Liver (tissue), 9 donors: ENCODE measurements around the gene HIGD2B. TPM values are rescaled to one million over a fixed set of nuclear protein-coding genes. Genes with fewer than 3 reads are reported as not detected.
A peak's percentile ranks its signal among the peaks of the same experiment; 100 is the strongest.

Source experiments
- DNase-seq: peaks from one replicate; pipeline ENCODE4 v3.0.0-alpha.2; 2017; ENCODE audit warnings: low spot score
- H3K27ac ChIP-seq, 2 donors: one replicate each; pipeline ENCODE4 v1.7.0; 2013; ENCODE audit warnings: inconsistent platforms in 2 of 2, low read length in 2 of 2, control low read depth in 1 of 2, low read depth in 1 of 2, mild to moderate bottlenecking in 1 of 2
- H3K27me3 ChIP-seq, 4 donors: one replicate each; pipeline versions ENCODE4 v1.6.1 to v1.7.0; 2013; ENCODE audit warnings: low read length in 3 of 4, inconsistent platforms in 1 of 4, mild to moderate bottlenecking in 1 of 4, moderate library complexity in 1 of 4; ENCODE audit not compliant: control insufficient read depth in 4 of 4, insufficient read depth in 4 of 4
- H3K36me3 ChIP-seq, 4 donors: one replicate each; pipeline versions ENCODE4 v1.6.1 to v1.7.0; 2013; ENCODE audit warnings: low read length in 3 of 4, mild to moderate bottlenecking in 3 of 4, low read depth in 1 of 4, moderate library complexity in 1 of 4; ENCODE audit not compliant: control insufficient read depth in 4 of 4, insufficient read depth in 3 of 4
- H3K4me1 ChIP-seq, 4 donors: one replicate each; pipeline versions ENCODE4 v1.6.1 to v1.7.0; 2013; ENCODE audit warnings: low read length in 3 of 4, mild to moderate bottlenecking in 3 of 4, moderate library complexity in 1 of 4; ENCODE audit not compliant: control insufficient read depth in 4 of 4, insufficient read depth in 4 of 4
- H3K4me3 ChIP-seq, 3 donors: one replicate each; pipeline versions ENCODE4 v1.6.1 to v1.7.0; 2013; ENCODE audit warnings: low read length in 3 of 3, control low read depth in 1 of 3, low read depth in 1 of 3, mild to moderate bottlenecking in 1 of 3
- H3K9ac ChIP-seq, 2 donors: one replicate each; pipeline ENCODE4 v1.7.0; 2013; ENCODE audit warnings: low read length in 2 of 2, mild to moderate bottlenecking in 2 of 2, moderate library complexity in 2 of 2, control low read depth in 1 of 2, low read depth in 1 of 2
- H3K9me3 ChIP-seq, 4 donors: one replicate each; pipeline versions ENCODE4 v1.6.1 to v1.7.0; 2013; ENCODE audit warnings: low read length in 3 of 4; ENCODE audit not compliant: control insufficient read depth in 4 of 4
- EGR1 ChIP-seq, 2 donors: IDR thresholded peaks; 2 replicates each; pipeline ENCODE4 v1.6.1; 2016 to 2018; ENCODE audit warnings: antibody characterized with exemption in 2 of 2, low read depth in 2 of 2
- FOXA1 ChIP-seq: IDR thresholded peaks from 2 replicates; pipeline ENCODE4 v1.6.1; 2016; ENCODE audit warnings: antibody characterized with exemption
- FOXA2 ChIP-seq: IDR thresholded peaks from 2 replicates; pipeline ENCODE4 v1.6.1; 2016; ENCODE audit warnings: antibody characterized with exemption
- GABPA ChIP-seq, 2 donors: IDR thresholded peaks in 1 of 2; conservative IDR thresholded peaks in 1 of 2; 2 replicates each; pipeline ENCODE4 v1.6.1; 2016; ENCODE audit warnings: antibody characterized with exemption in 2 of 2, mild to moderate bottlenecking in 1 of 2, moderate library complexity in 1 of 2
- HNF4A ChIP-seq, 2 donors: conservative IDR thresholded peaks; 2 replicates each; pipeline ENCODE4 v1.6.1; 2016; ENCODE audit warnings: antibody characterized with exemption in 2 of 2, mild to moderate bottlenecking in 2 of 2
- HNF4G ChIP-seq: IDR thresholded peaks from 2 replicates; pipeline ENCODE4 v1.6.1; 2016; ENCODE audit warnings: antibody characterized with exemption
- JUND ChIP-seq, 2 donors: IDR thresholded peaks; 2 replicates each; pipeline ENCODE4 v1.6.1; 2016; ENCODE audit warnings: antibody characterized with exemption in 2 of 2
- NR2F2 ChIP-seq: IDR thresholded peaks from 2 replicates; pipeline ENCODE4 v1.6.1; 2016; ENCODE audit warnings: antibody characterized with exemption
- RAD21 ChIP-seq, 2 donors: IDR thresholded peaks; 2 replicates each; pipeline ENCODE4 v1.6.1; 2016; ENCODE audit warnings: antibody characterized with exemption in 2 of 2, mild to moderate bottlenecking in 2 of 2
- RXRA ChIP-seq, 2 donors: IDR thresholded peaks; 2 replicates each; pipeline ENCODE4 v1.6.1; 2017 to 2018; ENCODE audit warnings: antibody characterized with exemption in 2 of 2, mild to moderate bottlenecking in 1 of 2
- SP1 ChIP-seq: IDR thresholded peaks from 2 replicates; pipeline ENCODE4 v1.6.1; 2018; ENCODE audit warnings: antibody characterized with exemption, mild to moderate bottlenecking
- TAF1 ChIP-seq: conservative IDR thresholded peaks from 2 replicates; pipeline ENCODE4 v1.6.1; 2016; ENCODE audit warnings: antibody characterized with exemption, mild to moderate bottlenecking
- YY1 ChIP-seq: IDR thresholded peaks from 2 replicates; pipeline ENCODE4 v1.6.1; 2016; ENCODE audit warnings: antibody characterized with exemption, mild to moderate bottlenecking
- WGBS: extraction: QIAGEN DNeasy Blood & Tissue Kit; methylation state at CpG from one replicate; pipeline ENCODE4 v1.1.7; 2013; 5-methylcytosine and 5-hydroxymethylcytosine counted together
- polyA plus RNA-seq, 2 donors: library from polyadenylated mRNA; stranded (reverse) in 1 of 2; unstranded in 1 of 2; fragments of 200-250 nt in 1 of 2; fragments of >200 nt in 1 of 2; fragmentation: Nextera tagmentation in 1 of 2; extraction: Ambion mirVana in 1 of 2; gene quantifications; one replicate each; pipeline versions ENCODE4 v1.2.1 to v1.2.3, GENCODE V29; 2013 to 2015
- total RNA-seq, 2 donors: library from RNA; depleted of rRNA; stranded (reverse); fragments of >200 nt; gene quantifications; one replicate each; pipeline ENCODE4 v1.2.3, GENCODE V29; 2014
- TF ChIP-seq, protein P1 (sequence below): IDR thresholded peaks from 2 replicates; pipeline ENCODE4 v1.6.1; 2016; ENCODE audit warnings: antibody characterized with exemption
- TF ChIP-seq, protein P2 (sequence below): IDR thresholded peaks from 2 replicates; pipeline ENCODE4 v1.6.1; 2016; ENCODE audit warnings: antibody characterized with exemption
- TF ChIP-seq, protein P3 (sequence below): IDR thresholded peaks from 2 replicates; pipeline ENCODE4 v1.6.1; 2016; ENCODE audit warnings: antibody characterized with exemption
- TF ChIP-seq, protein P4 (sequence below): IDR thresholded peaks from 2 replicates; pipeline ENCODE4 v1.6.1; 2016; ENCODE audit warnings: antibody characterized with exemption, mild to moderate bottlenecking
- TF ChIP-seq, protein P5 (sequence below): fragments of 150-350 bp; IDR thresholded peaks from 2 replicates; pipeline ENCODE4 v1.5.1; 2017; ENCODE audit warnings: improper control_type of control experiment, low read depth, low read length; ENCODE audit not compliant: missing input control
- donor health status: healthy.
- donor health status: healthy.
- donor health status: healthy.
- donor health status: healthy.
- donor health status: healthy.

The HIGD2B gene, protein sequence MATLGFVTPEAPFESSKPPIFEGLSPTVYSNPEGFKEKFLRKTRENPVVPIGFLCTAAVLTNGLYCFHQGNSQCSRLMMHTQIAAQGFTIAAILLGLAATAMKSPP
- not detected for total RNA-seq
- not detected for polyA plus RNA-seq

DNA sequence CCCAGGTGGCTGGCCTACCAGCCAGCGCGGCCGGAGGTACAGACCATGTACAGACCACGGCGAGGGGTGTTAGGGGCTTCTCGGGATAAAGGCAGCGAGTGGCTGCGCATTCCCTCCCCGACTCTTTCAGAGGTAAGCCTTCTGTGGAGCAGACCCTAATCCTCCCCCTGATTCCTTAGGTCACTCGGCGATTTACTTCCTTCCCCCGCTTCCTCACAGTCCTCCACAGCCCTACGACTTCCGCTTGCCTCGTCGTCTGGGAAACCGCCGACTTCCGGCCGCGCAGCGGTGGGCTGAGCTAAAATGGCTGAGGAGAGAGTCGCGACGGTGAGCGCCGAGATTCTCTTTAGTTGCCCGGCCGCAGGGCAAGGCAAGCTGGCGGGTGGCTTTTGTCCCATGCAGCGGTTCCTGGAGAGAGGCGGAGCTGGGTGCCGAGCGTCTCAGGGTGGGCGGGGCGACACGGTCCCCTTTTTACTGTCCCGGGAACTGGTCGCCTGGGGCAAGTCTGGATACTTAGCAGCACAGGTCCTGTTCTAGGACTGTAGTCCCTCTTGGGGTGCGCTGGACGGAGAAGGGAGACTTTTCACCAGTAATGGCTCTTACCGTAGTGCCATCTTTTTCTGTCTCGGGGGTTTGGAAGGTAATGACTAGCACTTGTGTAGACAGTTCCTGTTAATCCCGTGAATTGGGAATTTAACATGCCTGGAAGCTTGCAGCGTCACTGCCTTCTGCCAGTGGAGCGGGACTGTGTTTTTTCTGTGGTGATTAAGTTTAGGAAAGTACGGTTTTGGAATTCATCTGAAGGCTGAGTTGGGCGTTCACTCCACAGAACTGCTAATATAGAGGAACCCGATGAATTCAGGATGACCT, at the start of gene HIGD2B, which contains the start of gene BBS4:
Gene HIGD2B, minus strand, starts transcription at position 258 of the 870 bp plus-strand sequence. CDS start 9,808 bp downstream, outside the sequence.
Gene BBS4, plus strand, starts transcription at position 283 of the 870 bp plus-strand sequence. Its CDS starts 21 bp downstream, at position 304.
- DNase-seq = peak; percentile 87
- Histone ChIP-seq H3K36me3 (no peaks in the 10 kb centered on the region), H3K27me3 (no peaks in the 10 kb centered on the region), H3K9me3 (no peaks in the 10 kb centered on the region), H3K4me3 (peak within 1 kb of the TSS; percentile 61 to 92 (median 75)), H3K27ac (peak within 1 kb of the TSS; percentile 84 to 91), H3K9ac (peak within 1 kb of the TSS; percentile 88 to 94), H3K4me1 (peaks cover 3 to 13% (median 6%) of the 10 kb centered on the region in 4 donors)
- TF ChIP-seq, protein P1, sequence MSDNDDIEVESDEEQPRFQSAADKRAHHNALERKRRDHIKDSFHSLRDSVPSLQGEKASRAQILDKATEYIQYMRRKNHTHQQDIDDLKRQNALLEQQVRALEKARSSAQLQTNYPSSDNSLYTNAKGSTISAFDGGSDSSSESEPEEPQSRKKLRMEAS = peak; percentile 59
- peak; percentile 61 for TF ChIP-seq SP1
- TF ChIP-seq, protein P2, sequence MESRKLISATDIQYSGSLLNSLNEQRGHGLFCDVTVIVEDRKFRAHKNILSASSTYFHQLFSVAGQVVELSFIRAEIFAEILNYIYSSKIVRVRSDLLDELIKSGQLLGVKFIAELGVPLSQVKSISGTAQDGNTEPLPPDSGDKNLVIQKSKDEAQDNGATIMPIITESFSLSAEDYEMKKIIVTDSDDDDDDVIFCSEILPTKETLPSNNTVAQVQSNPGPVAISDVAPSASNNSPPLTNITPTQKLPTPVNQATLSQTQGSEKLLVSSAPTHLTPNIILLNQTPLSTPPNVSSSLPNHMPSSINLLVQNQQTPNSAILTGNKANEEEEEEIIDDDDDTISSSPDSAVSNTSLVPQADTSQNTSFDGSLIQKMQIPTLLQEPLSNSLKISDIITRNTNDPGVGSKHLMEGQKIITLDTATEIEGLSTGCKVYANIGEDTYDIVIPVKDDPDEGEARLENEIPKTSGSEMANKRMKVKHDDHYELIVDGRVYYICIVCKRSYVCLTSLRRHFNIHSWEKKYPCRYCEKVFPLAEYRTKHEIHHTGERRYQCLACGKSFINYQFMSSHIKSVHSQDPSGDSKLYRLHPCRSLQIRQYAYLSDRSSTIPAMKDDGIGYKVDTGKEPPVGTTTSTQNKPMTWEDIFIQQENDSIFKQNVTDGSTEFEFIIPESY = no peak
- peak; percentile 47 to 62 for TF ChIP-seq EGR1 (IDR thresholded peaks at IDR 0.05; ENCODE audit: low read depth in 2 of 2)
- peak; percentile 91 for TF ChIP-seq TAF1
- no peak for TF ChIP-seq HNF4G
- peak; percentile 98 for TF ChIP-seq YY1
- peak in 1 of 2 donors; percentile 24 for TF ChIP-seq HNF4A (conservative IDR thresholded peaks at IDR 0.05)
- TF ChIP-seq FOXA2 = no peak
- peak; percentile 89 to 95 for TF ChIP-seq GABPA (IDR thresholded peaks at IDR 0.05 in 1 of 2, conservative IDR thresholded peaks at IDR 0.05 in 1 of 2)
- TF ChIP-seq, protein P3, sequence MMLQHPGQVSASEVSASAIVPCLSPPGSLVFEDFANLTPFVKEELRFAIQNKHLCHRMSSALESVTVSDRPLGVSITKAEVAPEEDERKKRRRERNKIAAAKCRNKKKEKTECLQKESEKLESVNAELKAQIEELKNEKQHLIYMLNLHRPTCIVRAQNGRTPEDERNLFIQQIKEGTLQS = peak; percentile 30
- TF ChIP-seq RAD21 (IDR thresholded peaks at IDR 0.05) = peak in 1 of 2 donors; percentile 46
- peak in 1 of 2 donors; percentile 25 for TF ChIP-seq JUND (IDR thresholded peaks at IDR 0.05)
- TF ChIP-seq, protein P4, sequence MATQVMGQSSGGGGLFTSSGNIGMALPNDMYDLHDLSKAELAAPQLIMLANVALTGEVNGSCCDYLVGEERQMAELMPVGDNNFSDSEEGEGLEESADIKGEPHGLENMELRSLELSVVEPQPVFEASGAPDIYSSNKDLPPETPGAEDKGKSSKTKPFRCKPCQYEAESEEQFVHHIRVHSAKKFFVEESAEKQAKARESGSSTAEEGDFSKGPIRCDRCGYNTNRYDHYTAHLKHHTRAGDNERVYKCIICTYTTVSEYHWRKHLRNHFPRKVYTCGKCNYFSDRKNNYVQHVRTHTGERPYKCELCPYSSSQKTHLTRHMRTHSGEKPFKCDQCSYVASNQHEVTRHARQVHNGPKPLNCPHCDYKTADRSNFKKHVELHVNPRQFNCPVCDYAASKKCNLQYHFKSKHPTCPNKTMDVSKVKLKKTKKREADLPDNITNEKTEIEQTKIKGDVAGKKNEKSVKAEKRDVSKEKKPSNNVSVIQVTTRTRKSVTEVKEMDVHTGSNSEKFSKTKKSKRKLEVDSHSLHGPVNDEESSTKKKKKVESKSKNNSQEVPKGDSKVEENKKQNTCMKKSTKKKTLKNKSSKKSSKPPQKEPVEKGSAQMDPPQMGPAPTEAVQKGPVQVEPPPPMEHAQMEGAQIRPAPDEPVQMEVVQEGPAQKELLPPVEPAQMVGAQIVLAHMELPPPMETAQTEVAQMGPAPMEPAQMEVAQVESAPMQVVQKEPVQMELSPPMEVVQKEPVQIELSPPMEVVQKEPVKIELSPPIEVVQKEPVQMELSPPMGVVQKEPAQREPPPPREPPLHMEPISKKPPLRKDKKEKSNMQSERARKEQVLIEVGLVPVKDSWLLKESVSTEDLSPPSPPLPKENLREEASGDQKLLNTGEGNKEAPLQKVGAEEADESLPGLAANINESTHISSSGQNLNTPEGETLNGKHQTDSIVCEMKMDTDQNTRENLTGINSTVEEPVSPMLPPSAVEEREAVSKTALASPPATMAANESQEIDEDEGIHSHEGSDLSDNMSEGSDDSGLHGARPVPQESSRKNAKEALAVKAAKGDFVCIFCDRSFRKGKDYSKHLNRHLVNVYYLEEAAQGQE = peak; percentile 84
- TF ChIP-seq RXRA (IDR thresholded peaks at IDR 0.05) = peak in 1 of 2 donors; percentile 25
- no peak for TF ChIP-seq FOXA1
- TF ChIP-seq, protein P5, sequence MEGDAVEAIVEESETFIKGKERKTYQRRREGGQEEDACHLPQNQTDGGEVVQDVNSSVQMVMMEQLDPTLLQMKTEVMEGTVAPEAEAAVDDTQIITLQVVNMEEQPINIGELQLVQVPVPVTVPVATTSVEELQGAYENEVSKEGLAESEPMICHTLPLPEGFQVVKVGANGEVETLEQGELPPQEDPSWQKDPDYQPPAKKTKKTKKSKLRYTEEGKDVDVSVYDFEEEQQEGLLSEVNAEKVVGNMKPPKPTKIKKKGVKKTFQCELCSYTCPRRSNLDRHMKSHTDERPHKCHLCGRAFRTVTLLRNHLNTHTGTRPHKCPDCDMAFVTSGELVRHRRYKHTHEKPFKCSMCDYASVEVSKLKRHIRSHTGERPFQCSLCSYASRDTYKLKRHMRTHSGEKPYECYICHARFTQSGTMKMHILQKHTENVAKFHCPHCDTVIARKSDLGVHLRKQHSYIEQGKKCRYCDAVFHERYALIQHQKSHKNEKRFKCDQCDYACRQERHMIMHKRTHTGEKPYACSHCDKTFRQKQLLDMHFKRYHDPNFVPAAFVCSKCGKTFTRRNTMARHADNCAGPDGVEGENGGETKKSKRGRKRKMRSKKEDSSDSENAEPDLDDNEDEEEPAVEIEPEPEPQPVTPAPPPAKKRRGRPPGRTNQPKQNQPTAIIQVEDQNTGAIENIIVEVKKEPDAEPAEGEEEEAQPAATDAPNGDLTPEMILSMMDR = no peak
- TF ChIP-seq NR2F2 = no peak
- under 1% methylated on average over 49 of the region's 49 CpGs for WGBS
